Measurements from ENCODE around the gene C10orf67.

- TF ChIP-seq POLR2A (IDR thresholded peaks at IDR 0.05; ENCODE audit: low read length) = no peak
- TF ChIP-seq GATA1 (IDR thresholded peaks at IDR 0.05; ENCODE audit: low read depth, low read length) = no peak
Measured at GRCh38 chr10:23275355-23275754, 69.2 kb downstream of the C10orf67 start.
